B cell (primary cell): ENCODE results near the gene ELFN1.

Experiments used
- EZH2 ChIP-seq: IDR thresholded peaks from 2 replicates; pipeline ENCODE4 v1.6.1; 2012; ENCODE audit warnings: borderline replicate concordance, low read depth, mild to moderate bottlenecking, moderate library complexity, low read length; ENCODE audit not compliant: insufficient read depth, poor library complexity, severe bottlenecking
- TF ChIP-seq, protein P1 (sequence below): fragments of 200-600 bp; IDR thresholded peaks from one replicate; pipeline ENCODE4 v1.8.0; 2022; ENCODE audit warnings: antibody characterized with exemption, mild to moderate bottlenecking

DNA sequence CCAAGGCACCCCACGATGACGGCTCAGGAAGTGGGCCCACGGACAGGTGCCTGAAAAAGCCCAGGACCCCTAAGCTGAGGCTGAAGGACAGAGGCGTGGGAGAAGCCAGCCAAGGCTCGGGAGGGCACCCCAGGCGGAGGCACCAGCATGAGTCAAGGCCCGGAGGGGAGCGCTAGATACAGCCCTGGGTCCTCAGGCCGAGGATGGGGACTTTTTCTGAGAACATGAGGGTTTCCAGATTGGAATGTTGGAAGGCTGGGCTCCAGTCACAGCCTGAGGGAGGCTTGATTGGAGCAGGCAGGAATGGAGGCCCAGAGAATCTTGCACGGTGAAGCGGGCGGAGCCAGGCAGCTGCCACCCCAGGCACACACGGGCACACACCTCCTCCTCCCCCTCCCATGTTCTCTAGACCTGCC is 19.0 kb upstream of the ELFN1 start:
- TF ChIP-seq, protein P1, sequence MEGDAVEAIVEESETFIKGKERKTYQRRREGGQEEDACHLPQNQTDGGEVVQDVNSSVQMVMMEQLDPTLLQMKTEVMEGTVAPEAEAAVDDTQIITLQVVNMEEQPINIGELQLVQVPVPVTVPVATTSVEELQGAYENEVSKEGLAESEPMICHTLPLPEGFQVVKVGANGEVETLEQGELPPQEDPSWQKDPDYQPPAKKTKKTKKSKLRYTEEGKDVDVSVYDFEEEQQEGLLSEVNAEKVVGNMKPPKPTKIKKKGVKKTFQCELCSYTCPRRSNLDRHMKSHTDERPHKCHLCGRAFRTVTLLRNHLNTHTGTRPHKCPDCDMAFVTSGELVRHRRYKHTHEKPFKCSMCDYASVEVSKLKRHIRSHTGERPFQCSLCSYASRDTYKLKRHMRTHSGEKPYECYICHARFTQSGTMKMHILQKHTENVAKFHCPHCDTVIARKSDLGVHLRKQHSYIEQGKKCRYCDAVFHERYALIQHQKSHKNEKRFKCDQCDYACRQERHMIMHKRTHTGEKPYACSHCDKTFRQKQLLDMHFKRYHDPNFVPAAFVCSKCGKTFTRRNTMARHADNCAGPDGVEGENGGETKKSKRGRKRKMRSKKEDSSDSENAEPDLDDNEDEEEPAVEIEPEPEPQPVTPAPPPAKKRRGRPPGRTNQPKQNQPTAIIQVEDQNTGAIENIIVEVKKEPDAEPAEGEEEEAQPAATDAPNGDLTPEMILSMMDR, result no peak
- TF ChIP-seq EZH2, result no peak
